GM12878 (cell line): Measurements from ENCODE around the gene RIPPLY2. TPM values are rescaled to one million over a fixed set of nuclear protein-coding genes. Genes with fewer than 3 reads are reported as not detected.

ENCODE experiments used
- ATAC-seq: fragments of 200-7000 bp; cut with Tn5 transposase; 3 replicates; pipeline ENCODE4 v1.9.1; 2020; ENCODE audit warnings: mild to moderate bottlenecking, moderate library complexity
- BruUV-seq: library from RNA; stranded (reverse); fragments of 400-500 nt; replicated peaks from 2 replicates; lab custom pipeline; 2021; lab: Mats Ljungman, UMichigan
- CTCF ChIA-PET: fragments of 300-600 bp; sonication (Branson Sonifier 250); formaldehyde crosslinking; extraction: SDS; loops from one replicate; lab custom pipeline; 2021; ENCODE audit warnings: inconsistent platforms; lab: Yijun Ruan, JAX
- POLR2A ChIA-PET: fragments of 350-600 bp; formaldehyde crosslinking; extraction: SDS; loops from one replicate; lab custom pipeline; 2021; ENCODE audit warnings: inconsistent platforms; lab: Charles Lee
- RAD21 ChIA-PET: fragments of 300-600 bp; sonication (Branson Sonifier 250); formaldehyde crosslinking; loops from one replicate; lab custom pipeline; 2023; ENCODE audit warnings: antibody characterized with exemption; ENCODE audit not compliant: unreplicated experiment; lab: Charles Lee
- SMC1A ChIA-PET: fragments of 300-600 bp; sonication (Branson Sonifier 250); formaldehyde crosslinking; loops from one replicate; lab custom pipeline; 2023; ENCODE audit not compliant: unreplicated experiment, uncharacterized antibody; lab: Charles Lee
- DNase-seq: peaks from one replicate; pipeline ENCODE4 v3.0.0-alpha.2; 2011; ENCODE audit warnings: low read depth, low spot score
- FAIRE-seq: peaks from 3 replicates; lab custom pipeline; 2011; peaks lifted over from hg19 to GRCh38; lab: Jason Lieb, UNC
- H2AFZ ChIP-seq: 2 replicates; pipeline ENCODE4 v1.6.0; 2011; ENCODE audit warnings: low read depth, low read length, control low read depth; ENCODE audit not compliant: control insufficient read depth
- H3K27ac ChIP-seq: 2 replicates; pipeline ENCODE4 v1.5.1; 2011; ENCODE audit warnings: control low read depth; ENCODE audit not compliant: control insufficient read depth, insufficient read depth
- H3K27me3 ChIP-seq, 2 experiments: replicated peaks in 1 of 2; 2 replicates each; pipeline versions ENCODE4 v1.6.0 to v1.6.1; 2011; ENCODE audit warnings: low read length in 1 of 2; ENCODE audit not compliant: control insufficient read depth in 2 of 2, insufficient read depth in 2 of 2
- H3K36me3 ChIP-seq, 2 experiments: 2 replicates each; pipeline ENCODE4 v1.5.1; 2011; ENCODE audit warnings: low read length in 1 of 2; ENCODE audit not compliant: control insufficient read depth in 2 of 2, insufficient read depth in 2 of 2
- H3K4me1 ChIP-seq: 2 replicates; pipeline ENCODE4 v1.6.1; 2011; ENCODE audit warnings: mild to moderate bottlenecking, low read length, moderate library complexity, mixed read lengths; ENCODE audit not compliant: control insufficient read depth, insufficient read depth
- H3K4me2 ChIP-seq: 2 replicates; pipeline ENCODE4 v1.6.0; 2011; ENCODE audit warnings: control low read depth; ENCODE audit not compliant: control insufficient read depth, insufficient read depth
- H3K4me3 ChIP-seq: fragments of 200-600 bp; sonication (generic); 2 replicates; pipeline ENCODE4 v1.5.1; 2016
- H3K79me2 ChIP-seq: 2 replicates; pipeline ENCODE4 v1.6.0; 2011; ENCODE audit warnings: low read length; ENCODE audit not compliant: control insufficient read depth, insufficient read depth
- H3K9ac ChIP-seq: 2 replicates; pipeline ENCODE4 v1.8.0; 2011; ENCODE audit warnings: low read length, control low read depth, mixed read lengths; ENCODE audit not compliant: control insufficient read depth, insufficient read depth
- H3K9me3 ChIP-seq: replicated peaks from 3 replicates; pipeline ENCODE4 v1.5.1; 2011; ENCODE audit warnings: mild to moderate bottlenecking, low read length; ENCODE audit not compliant: control insufficient read depth, insufficient read depth
- H4K20me1 ChIP-seq: 2 replicates; pipeline ENCODE4 v1.6.0; 2011; ENCODE audit not compliant: control insufficient read depth, insufficient read depth
- CREM ChIP-seq: IDR thresholded peaks from 2 replicates; pipeline ENCODE4 v1.6.1; 2014; ENCODE audit warnings: antibody characterized with exemption, low read depth
- EGR1 ChIP-seq, 2 experiments: IDR thresholded peaks; 1 replicate in 1 of 2; 2 replicates in 1 of 2; pipeline ENCODE4 v1.6.1; 2011 to 2012; ENCODE audit warnings: low read depth in 2 of 2, low read length in 2 of 2, borderline replicate concordance in 1 of 2, mild to moderate bottlenecking in 1 of 2, moderate library complexity in 1 of 2
- FOXK2 ChIP-seq: fragments of 450-650 bp; IDR thresholded peaks from 2 replicates; pipeline ENCODE4 v1.6.1; 2017; ENCODE audit warnings: mild to moderate bottlenecking, moderate library complexity
- HDGF ChIP-seq: fragments of 450-650 bp; IDR thresholded peaks from 2 replicates; pipeline ENCODE4 v1.6.1; 2016; ENCODE audit warnings: antibody characterized with exemption
- NFYA ChIP-seq: IDR thresholded peaks from 2 replicates; pipeline ENCODE4 v1.6.1; 2011; ENCODE audit warnings: low read depth, mild to moderate bottlenecking, low read length, improper control_type of control experiment, borderline replicate concordance
- NR2C2 ChIP-seq: IDR thresholded peaks from 2 replicates; pipeline ENCODE4 v1.6.1; 2011; ENCODE audit warnings: borderline replicate concordance, low read depth; ENCODE audit not compliant: control insufficient read depth, insufficient read length
- SMAD5 ChIP-seq: IDR thresholded peaks from 2 replicates; pipeline ENCODE4 v1.6.1; 2016; ENCODE audit warnings: antibody characterized with exemption, low read depth
- SRF ChIP-seq, 2 experiments: IDR thresholded peaks; 2 replicates each; pipeline ENCODE4 v1.6.1; 2011; ENCODE audit warnings: low read depth in 2 of 2, low read length in 2 of 2, mild to moderate bottlenecking in 1 of 2, moderate library complexity in 1 of 2
- STAT1 ChIP-seq: fragments of 450-650 bp; conservative IDR thresholded peaks from 2 replicates; pipeline ENCODE4 v1.6.1; 2014; ENCODE audit warnings: antibody characterized with exemption, mild to moderate bottlenecking
- TBL1XR1 ChIP-seq: IDR thresholded peaks from 2 replicates; pipeline ENCODE4 v1.6.1; 2012; ENCODE audit warnings: low read depth, low read length, improper control_type of control experiment
- TCF7 ChIP-seq: IDR thresholded peaks from 2 replicates; pipeline ENCODE4 v1.6.1; 2014; ENCODE audit warnings: antibody characterized with exemption, borderline replicate concordance
- WRNIP1 ChIP-seq: IDR thresholded peaks from 2 replicates; pipeline ENCODE4 v1.6.1; 2011; ENCODE audit warnings: low read depth, low read length, improper control_type of control experiment, borderline replicate concordance
- ZSCAN29 ChIP-seq: fragments of 450-650 bp; IDR thresholded peaks from 2 replicates; pipeline ENCODE4 v1.6.1; 2017; ENCODE audit warnings: mild to moderate bottlenecking, moderate library complexity
- WGBS: methylation state at CpG from one replicate; pipeline ENCODE4 v1.1.6; 2016; ENCODE audit warnings: low lambda C conversion rate; ENCODE audit not compliant: insufficient replicate concordance, insufficient coverage; ENCODE audit errors: missing lambda C conversion rate; 5-methylcytosine and 5-hydroxymethylcytosine counted together
- in situ Hi-C: fragments of 300-500 bp; cut with MboI; formaldehyde crosslinking; loops from 9 replicates; pipeline ENCODE4 v1.14.3; 2018; ENCODE audit warnings: mixed read lengths
- intact Hi-C: fragments of 100-400 bp; cut with micrococcal nuclease; formaldehyde crosslinking; loops from one replicate; pipeline ENCODE4 v1.14.2; 2022; ENCODE audit not compliant: unreplicated experiment
- polyA plus RNA-seq, 11 experiments: library from polyadenylated mRNA; depleted of rRNA in 4 of 11; unstranded in 6 of 11; stranded (reverse) in 5 of 11; fragments of >200 nt; fragmentation: Nextera tagmentation in 4 of 11; fragmentation: Illumina TruSeq in 1 of 11; extraction: Ambion mirVana in 4 of 11; extraction: Trizol in 1 of 11; gene quantifications; 1 replicate in 1 of 11; 2 replicates in 10 of 11; pipeline versions ENCODE4 v1.2.1 to v1.2.3, GENCODE V29; 2011 to 2016; ENCODE audit warnings: inconsistent platforms in 2 of 11, missing spikeins in 2 of 11, low read depth in 1 of 11
- total RNA-seq, 4 experiments: library from RNA; depleted of rRNA in 3 of 4; stranded (reverse); fragments of >200 nt in 3 of 4; fragmentation: Illumina TruSeq in 1 of 4; extraction: Trizol in 1 of 4; gene quantifications; 2 replicates each; pipeline versions ENCODE4 v1.2.1 to v1.2.3, GENCODE V29; 2013 to 2021
- TF ChIP-seq, protein P1 (sequence below): IDR thresholded peaks from 2 replicates; pipeline ENCODE4 v1.6.1; 2011; ENCODE audit warnings: low read depth, low read length, improper control_type of control experiment, borderline replicate concordance
- TF ChIP-seq, protein P2 (sequence below): IDR thresholded peaks from 2 replicates; pipeline ENCODE4 v1.6.1; 2012; ENCODE audit warnings: low read depth, low read length, improper control_type of control experiment
- TF ChIP-seq, protein P3 (sequence below): IDR thresholded peaks from 2 replicates; pipeline ENCODE4 v1.6.1; 2011; ENCODE audit warnings: borderline replicate concordance, low read depth, mild to moderate bottlenecking, moderate library complexity, low read length; ENCODE audit not compliant: insufficient read depth, poor library complexity, severe bottlenecking

Gene RIPPLY2
- total and polyA plus RNA-seq, 10 of the 15 experiments (the other 5 are each of a cell fraction or from before 2014, with no cell fraction given) = 0.09 to 0.51 (median 0.17) TPM; not detected in 7

DNA sequence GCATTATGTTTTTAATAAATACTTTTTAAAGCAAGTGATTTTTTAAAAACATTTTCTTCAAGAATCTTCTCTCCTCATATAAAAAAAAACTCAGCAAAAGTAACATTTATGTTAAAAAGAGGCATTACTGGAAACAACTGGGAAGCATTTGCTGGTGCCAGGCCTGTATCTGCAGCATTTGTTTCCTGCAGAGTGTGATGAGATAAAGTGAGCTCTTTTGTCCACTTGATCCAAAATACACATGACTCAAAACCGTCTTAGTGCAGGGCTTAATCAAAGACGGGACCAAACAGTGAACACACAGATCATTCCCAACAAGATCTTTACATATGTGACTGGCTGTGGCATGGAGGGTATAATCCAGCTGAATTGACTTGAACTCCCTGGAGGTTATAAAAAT lies 28.3 kb upstream of the RIPPLY2 start:
- Histone ChIP-seq H3K9ac (no peak overlapping the region), H3K4me1 (no peaks in the 10 kb centered on the region), H4K20me1 (no peaks in the 10 kb centered on the region), H3K27me3 (no peaks in the 10 kb centered on the region), H3K27ac (no peak overlapping the region), H3K36me3 (no peaks in the 10 kb centered on the region), H2AFZ (no peak overlapping the region), H3K4me2 (no peak overlapping the region), H3K79me2 (no peaks in the 10 kb centered on the region), H3K4me3 (no peak overlapping the region), H3K9me3 (no peaks in the 10 kb centered on the region)
- CTCF ChIA-PET = no interaction called here
- TF ChIP-seq, protein P1, sequence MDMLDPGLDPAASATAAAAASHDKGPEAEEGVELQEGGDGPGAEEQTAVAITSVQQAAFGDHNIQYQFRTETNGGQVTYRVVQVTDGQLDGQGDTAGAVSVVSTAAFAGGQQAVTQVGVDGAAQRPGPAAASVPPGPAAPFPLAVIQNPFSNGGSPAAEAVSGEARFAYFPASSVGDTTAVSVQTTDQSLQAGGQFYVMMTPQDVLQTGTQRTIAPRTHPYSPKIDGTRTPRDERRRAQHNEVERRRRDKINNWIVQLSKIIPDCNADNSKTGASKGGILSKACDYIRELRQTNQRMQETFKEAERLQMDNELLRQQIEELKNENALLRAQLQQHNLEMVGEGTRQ = no peak
- TF ChIP-seq TBL1XR1 (no peak), HDGF (no peak), EGR1 (IDR thresholded peaks at IDR 0.05; ENCODE audit: borderline replicate concordance in 1 of 2, low read depth in 2 of 2, low read length in 2 of 2) (no peak)
- ATAC-seq = no peak
- no TSS peak for BruUV-seq
- POLR2A ChIA-PET = no interaction called here
- FAIRE-seq = no peak
- RAD21 ChIA-PET = no interaction called here
- in situ Hi-C loops (no loop called here), intact Hi-C loops (no loop called here)
- SMC1A ChIA-PET = no interaction called here
- DNase-seq = no peak
- WGBS = 7% methylated on average over 2 of the region's 2 CpGs

DNA sequence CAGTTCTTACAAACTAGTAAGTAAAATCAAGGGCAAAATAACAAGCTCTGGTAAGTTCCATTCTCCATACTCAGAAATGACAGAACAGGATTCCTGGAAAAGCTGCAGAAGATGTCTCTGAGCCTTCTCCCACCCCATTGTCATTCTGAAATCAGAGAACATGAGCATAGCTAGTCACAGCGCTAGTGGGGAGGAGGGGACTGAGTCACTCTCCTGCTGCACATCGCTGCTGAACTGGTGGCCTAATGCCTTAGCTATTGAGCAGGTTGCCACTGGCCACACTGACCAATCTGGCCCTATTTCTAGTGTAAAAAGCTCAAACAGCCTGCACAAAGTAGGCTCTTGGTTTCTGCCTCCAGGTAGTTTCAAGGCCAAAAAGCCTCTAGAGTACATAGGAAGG lies 26.1 kb upstream of the RIPPLY2 start:
- BruUV-seq = no TSS peak
- no peak for TF ChIP-seq FOXK2
- no peak for TF ChIP-seq SRF (IDR thresholded peaks at IDR 0.05; ENCODE audit: low read depth in 2 of 2, low read length in 2 of 2)
- TF ChIP-seq, protein P2, sequence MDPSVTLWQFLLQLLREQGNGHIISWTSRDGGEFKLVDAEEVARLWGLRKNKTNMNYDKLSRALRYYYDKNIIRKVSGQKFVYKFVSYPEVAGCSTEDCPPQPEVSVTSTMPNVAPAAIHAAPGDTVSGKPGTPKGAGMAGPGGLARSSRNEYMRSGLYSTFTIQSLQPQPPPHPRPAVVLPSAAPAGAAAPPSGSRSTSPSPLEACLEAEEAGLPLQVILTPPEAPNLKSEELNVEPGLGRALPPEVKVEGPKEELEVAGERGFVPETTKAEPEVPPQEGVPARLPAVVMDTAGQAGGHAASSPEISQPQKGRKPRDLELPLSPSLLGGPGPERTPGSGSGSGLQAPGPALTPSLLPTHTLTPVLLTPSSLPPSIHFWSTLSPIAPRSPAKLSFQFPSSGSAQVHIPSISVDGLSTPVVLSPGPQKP = no peak
- TF ChIP-seq NFYA = no peak
- TF ChIP-seq TCF7 = no peak
- no peak for TF ChIP-seq WRNIP1
- TF ChIP-seq CREM = no peak
- TF ChIP-seq, protein P3, sequence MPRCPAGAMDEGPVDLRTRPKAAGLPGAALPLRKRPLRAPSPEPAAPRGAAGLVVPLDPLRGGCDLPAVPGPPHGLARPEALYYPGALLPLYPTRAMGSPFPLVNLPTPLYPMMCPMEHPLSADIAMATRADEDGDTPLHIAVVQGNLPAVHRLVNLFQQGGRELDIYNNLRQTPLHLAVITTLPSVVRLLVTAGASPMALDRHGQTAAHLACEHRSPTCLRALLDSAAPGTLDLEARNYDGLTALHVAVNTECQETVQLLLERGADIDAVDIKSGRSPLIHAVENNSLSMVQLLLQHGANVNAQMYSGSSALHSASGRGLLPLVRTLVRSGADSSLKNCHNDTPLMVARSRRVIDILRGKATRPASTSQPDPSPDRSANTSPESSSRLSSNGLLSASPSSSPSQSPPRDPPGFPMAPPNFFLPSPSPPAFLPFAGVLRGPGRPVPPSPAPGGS = no peak
- TF ChIP-seq STAT1 = no peak
- no peak for TF ChIP-seq SMAD5
- no peak for TF ChIP-seq ZSCAN29
- no peak for TF ChIP-seq NR2C2

More for the DNA sequence above, 26.1 kb upstream of the RIPPLY2 start:
- POLR2A ChIA-PET = no interaction called here
- Histone ChIP-seq H3K4me1 (no peaks in the 10 kb centered on the region), H3K79me2 (no peaks in the 10 kb centered on the region), H4K20me1 (no peaks in the 10 kb centered on the region), H3K27ac (no peak overlapping the region), H2AFZ (no peak overlapping the region), H3K4me3 (no peak overlapping the region), H3K27me3 (no peaks in the 10 kb centered on the region), H3K4me2 (no peak overlapping the region), H3K9me3 (no peaks in the 10 kb centered on the region), H3K9ac (no peak overlapping the region), H3K36me3 (no peaks in the 10 kb centered on the region)
- ATAC-seq = no peak
- no peak for DNase-seq
- WGBS = 4% methylated on average over 2 of the region's 2 CpGs
- no peak for FAIRE-seq
- in situ Hi-C loops (no loop called here), intact Hi-C loops (no loop called here)
- RAD21 ChIA-PET = no interaction called here
- SMC1A ChIA-PET = no interaction called here
- CTCF ChIA-PET = no interaction called here
